Prostate gland (tissue), 2 donors: ENCODE results near the gene SMAD7.

Experiments used
- CTCF ChIP-seq, 4 experiments: fragments of 200-600 bp in 2 of 4; fragments of 450-650 bp in 2 of 4; sonication (generic) in 2 of 4; IDR thresholded peaks; 1 replicate in 3 of 4; 2 replicates in 1 of 4; pipeline ENCODE4 v1.5.1; 2016 to 2019; ENCODE audit warnings: antibody characterized with exemption in 4 of 4, mild to moderate bottlenecking in 2 of 4, moderate library complexity in 2 of 4
- POLR2A ChIP-seq: fragments of 450-650 bp; IDR thresholded peaks from one replicate; pipeline ENCODE4 v1.6.1; 2016; ENCODE audit warnings: antibody characterized with exemption, mild to moderate bottlenecking
- POLR2AphosphoS5 ChIP-seq: sonication (generic); formaldehyde crosslinking; IDR thresholded peaks from one replicate; pipeline ENCODE4 v1.6.1; 2017; ENCODE audit warnings: antibody characterized with exemption

DNA sequence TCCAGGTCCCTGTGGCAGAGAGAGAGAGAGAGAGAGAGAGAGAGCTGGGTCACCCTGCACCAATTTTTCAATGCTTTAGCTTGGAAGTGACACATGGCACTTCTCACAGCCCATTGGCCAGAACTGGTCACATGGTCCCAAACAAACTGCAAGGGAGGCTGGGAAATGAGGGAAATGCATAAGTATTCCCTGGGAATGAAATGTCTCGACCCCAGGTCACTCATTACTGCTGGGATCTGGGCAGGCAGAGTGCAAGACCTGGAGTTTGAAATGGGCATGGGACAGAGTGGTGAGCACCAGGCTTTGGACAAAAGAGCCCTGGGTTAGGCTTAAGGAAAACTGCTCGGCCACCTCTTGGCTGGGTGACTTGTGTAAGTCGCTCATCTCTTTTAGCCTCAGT is 37.0 kb downstream of the SMAD7 start:
- TF ChIP-seq CTCF (IDR thresholded peaks at IDR 0.05) (no peak), POLR2A (no peak), POLR2AphosphoS5 (no peak)
